LNCaP clone FGC (cell line): Measurements from ENCODE around the gene SEMA4B.
"Not testable (repeated sequence)": the region's sequence is repeated elsewhere in the genome, so short reads cannot be mapped to it uniquely, and the experiment has no call there.

Experiments
- DNase-seq: peaks from one replicate; pipeline ENCODE4 v3.0.0-alpha.2; 2011; ENCODE audit warnings: low read depth
- H3K4me3 ChIP-seq: 2 replicates; pipeline ENCODE4 v1.5.1; 2011; ENCODE audit warnings: mild to moderate bottlenecking, low read depth, low read length, control low read depth
- CTCF ChIP-seq: IDR thresholded peaks from 2 replicates; pipeline ENCODE4 v1.5.1; 2012; ENCODE audit warnings: mild to moderate bottlenecking; ENCODE audit not compliant: control insufficient read depth, insufficient read depth; ENCODE audit errors: extremely low read depth

SEMA4B gene

GRCh38 chr15:90184119-90184785 lies 16.9 kb upstream of the SEMA4B start:
- TF ChIP-seq CTCF, result no peak
- peak; percentile 96 for DNase-seq

GRCh38 chr15:90184786-90185704 lies 16.1 kb upstream of the SEMA4B start:
- DNase-seq, result no peak
- no peak for TF ChIP-seq CTCF
- H3K4me3 ChIP-seq, result peak overlapping the region; percentile 60

More at GRCh38 chr15:90184119-90184785, 16.9 kb upstream of the SEMA4B start:
- H3K4me3 ChIP-seq, result peak overlapping the region; percentile 60

GRCh38 chr15:90187257-90187868 lies 13.8 kb upstream of the SEMA4B start:
- TF ChIP-seq CTCF, result no peak
- H3K4me3 ChIP-seq, result no peak overlapping the region
- no peak for DNase-seq

GRCh38 chr15:90188065-90188464 lies 13.1 kb upstream of the SEMA4B start:
- not testable (repeated sequence) for H3K4me3 ChIP-seq, DNase-seq

GRCh38 chr15:90188914-90189748 lies 12.0 kb upstream of the SEMA4B start:
- TF ChIP-seq CTCF, result no peak
- DNase-seq, result no peak
- H3K4me3 ChIP-seq, result no peak overlapping the region

GRCh38 chr15:90189781-90190467 lies 11.2 kb upstream of the SEMA4B start:
- DNase-seq, result no peak
- TF ChIP-seq CTCF, result no peak
- no peak overlapping the region for H3K4me3 ChIP-seq
